HG03139 (cell line): ENCODE measurements around the gene CRYGC.

Experiments
- ATAC-seq: cut with Tn5 transposase; IDR thresholded peaks from one replicate; pipeline ENCODE4 v1.9.1; 2021; ENCODE audit not compliant: unreplicated experiment

The CRYGC gene, protein sequence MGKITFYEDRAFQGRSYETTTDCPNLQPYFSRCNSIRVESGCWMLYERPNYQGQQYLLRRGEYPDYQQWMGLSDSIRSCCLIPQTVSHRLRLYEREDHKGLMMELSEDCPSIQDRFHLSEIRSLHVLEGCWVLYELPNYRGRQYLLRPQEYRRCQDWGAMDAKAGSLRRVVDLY

DNA sequence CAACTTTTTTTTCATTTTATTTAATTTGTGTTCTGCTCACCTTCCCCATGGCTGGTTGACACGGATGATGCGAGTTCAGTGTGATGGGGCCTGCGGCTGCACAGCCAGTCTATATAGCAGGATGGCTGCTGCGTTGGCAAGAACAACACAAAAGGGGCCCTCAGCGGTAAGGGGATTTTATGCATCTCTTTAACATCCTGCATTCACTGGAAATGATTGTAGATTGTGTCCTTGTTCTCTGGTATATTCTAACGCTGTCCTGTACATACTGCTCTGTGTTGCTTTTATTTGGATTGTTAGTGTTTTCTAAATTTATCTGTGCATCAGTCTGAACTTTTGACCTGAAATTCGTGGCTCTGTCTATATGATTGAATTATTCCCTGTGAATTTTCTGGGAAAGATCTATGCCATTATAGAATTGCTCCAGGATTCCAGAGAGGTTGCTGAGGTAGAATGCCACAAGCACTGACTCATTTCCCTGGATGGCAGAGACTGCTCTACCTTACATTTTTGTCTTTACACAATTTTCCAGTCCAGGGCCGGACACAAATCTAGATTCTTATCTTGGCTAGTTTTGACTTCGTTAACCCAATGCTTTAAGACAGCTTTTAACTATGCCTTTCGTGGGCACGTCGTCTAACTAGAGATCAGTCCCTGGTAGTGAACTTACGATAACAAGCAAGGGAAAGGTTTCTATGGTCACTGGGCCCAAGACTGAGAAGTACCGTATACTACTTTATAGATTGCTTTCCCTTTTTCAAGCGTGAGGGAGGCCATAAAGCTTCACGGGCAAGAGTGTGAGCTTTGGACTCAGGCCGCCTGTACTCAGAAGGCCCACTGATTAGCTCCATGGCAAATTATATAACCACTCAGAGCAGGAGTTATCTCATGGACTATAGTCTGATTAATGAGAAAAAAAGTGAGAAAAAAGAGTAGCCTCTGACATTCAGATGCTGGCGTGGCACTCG lies at the start of gene CRYGC:
CRYGC (minus strand) TSS at position 85 of the 968 bp plus-strand sequence; CDS start at position 49, 36 bp downstream.
- ATAC-seq: no peak

DNA sequence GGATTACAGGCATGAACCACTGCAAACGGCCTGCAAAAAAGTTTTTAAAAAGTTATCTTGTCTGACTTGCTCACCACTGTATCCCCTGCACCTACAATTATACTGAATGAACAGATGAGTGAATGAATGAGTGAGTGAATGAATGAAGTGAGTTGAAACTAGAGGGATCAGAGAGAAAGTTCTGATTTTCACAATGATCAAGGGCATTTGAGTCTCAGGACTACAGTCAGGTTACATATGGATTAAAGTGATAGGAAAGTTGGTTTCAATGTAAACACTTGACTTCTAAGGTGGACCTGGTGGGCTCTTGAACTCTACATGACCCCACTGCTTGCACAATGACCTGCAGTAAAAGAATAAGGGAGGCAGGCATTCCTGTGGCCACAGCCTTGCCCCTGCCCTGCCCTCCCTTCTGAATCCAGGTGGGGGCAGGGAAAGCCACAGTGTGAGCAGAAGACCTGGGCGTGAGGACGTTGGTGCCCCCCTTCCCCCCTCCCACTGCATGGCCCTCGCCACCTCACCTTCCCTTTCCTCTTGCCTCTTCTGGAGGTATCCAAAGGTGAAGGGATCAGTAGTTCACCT lies 49.5 kb upstream of the CRYGC start:
- no peak for ATAC-seq

DNA sequence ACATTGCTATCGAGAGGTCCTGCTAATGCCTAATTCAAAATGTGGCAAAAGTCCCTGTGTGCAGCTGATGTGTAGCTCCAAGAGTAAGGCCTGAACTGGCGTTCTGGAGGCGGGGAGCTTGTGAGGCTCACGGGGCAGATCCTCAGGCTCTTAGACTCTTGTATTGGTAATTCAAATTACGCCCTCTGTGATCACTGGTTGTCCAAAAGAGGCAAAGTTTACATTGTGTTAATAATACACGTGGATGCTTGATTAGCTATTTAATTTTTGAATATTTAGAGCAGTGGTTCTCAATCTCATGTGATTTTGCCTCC lies 46.2 kb upstream of the CRYGC start:
- no peak for ATAC-seq

DNA sequence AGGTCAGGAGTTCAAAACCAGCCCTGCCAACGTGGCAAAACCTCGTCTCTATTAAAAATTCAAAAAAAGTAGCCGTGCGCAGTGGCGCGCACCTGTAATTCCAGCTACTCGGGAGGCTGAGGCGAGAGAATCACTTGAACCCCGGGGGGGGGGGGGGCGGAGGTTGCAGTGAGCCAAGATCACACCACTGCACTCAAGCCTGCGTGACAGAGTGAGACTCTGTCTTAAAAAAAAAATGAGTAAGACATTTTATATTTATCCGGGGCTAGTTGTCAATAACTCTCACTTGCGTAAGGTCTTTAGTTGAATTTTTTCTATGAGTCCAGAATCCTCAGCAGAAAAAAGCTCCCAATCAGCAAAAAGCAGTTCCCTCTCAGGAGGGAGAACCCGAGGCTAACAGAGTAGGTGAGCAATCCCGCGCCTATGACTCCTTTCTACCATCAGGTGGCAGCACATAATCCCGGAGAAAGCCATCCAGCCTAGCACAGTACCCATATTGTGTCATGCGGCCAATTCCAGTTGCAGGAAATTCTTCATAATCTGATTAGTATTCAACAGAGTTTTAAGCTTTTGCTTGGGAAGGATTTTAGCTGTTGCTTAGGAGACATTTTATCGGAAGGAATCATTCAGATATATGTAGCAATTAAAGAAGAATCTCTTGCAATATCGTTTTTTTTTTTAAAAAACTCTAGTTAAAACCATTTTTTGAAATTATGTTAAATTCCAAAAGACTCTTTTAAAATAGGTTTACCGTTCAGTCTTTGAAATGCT lies 45.6 kb upstream of the CRYGC start:
- ATAC-seq: peak; percentile 99

DNA sequence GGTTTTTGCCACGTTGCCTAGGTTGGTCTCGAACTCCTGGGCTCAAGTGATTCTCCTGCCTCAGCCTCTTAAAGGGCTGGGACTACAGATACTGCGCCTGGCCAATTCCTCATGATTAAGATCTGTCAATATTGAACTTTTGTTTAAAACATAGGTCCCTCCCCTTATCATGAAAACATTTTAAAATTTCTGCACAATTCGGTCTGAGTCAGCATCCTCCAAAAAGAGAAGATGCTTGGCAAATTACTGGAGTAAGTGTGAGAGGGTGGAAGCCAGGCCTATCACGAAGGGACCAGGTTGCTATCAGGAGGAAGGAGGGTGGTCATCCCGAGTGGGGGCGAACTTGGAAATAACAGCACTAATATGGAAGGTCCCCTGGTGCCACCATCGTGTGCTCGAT lies 44.5 kb upstream of the CRYGC start:
- no peak for ATAC-seq

DNA sequence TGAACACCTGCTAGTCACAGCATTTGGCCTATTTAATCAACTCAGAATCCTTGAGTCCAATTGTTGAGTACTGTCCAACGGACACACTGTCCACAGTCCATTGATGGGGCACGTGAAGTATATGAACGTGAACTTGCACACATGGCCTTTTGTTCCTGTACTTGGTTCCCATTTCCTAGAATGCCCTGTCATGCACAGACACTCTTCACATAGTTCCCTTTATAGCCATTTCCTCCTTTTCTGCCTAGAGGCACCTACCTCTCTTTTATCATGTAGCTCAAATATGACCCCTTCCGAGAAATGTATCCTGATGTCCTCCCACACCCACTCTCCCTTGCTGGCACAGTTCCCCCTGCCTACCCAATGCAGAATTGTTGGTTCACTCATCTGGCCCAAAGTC lies 42.5 kb upstream of the CRYGC start:
- no peak for ATAC-seq

DNA sequence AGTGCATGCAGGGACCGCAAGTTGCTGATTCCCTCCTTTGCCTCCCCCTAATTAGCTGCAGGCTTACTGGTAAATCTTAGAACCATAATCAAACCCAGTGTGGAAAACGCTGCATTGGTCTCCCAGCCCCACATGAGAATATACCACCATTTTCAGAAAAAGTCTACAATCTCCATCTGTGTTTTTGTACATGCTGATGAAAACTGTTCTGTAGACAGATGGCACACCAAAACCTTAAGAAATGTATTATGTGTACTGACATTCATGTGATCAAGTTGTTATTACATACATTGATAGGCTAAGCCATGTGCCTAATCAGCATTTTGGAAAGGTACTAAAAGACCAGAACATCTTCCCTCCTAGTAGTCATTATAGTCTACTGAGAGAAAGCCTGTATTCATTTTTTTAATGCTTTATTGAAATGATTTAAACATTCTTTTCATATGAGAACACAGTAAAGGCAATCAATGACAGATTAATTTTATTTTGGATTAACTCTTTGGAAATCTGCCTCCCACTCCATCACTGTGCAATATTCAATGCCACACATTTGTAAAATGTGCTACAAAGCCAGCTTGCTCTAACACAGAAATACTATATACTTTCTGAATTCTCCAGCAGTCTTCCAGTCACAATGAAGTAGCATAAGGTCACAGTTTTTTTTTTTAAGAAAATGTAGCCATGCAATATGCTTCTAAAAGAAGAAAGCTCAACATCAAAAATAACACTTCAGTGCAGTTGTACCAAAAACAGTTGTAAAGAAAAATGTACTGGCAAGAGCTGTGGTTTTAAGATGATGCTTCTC lies 35.5 kb upstream of the CRYGC start:
- ATAC-seq: no peak

DNA sequence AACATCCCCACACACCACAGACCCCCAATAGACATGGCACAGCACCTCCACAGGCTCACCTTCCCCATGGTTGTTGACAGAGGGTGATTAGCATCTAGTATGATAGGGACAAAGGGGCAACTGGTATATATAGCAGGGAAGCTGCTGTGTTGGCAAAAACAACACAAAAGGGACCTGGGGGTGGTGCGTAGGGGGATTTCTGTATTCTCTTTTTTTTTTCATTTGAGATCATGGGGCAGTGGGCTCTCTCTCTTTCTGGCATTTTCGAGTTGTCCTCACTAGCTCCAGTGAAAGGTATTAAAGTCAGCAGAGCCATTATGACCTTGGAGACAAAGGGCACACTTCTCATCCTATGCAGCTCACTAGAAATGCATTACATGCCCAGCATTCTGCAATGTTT lies 33.9 kb upstream of the CRYGC start, which contains the start of gene CRYGA:
CRYGA (minus strand) TSS at position 101 of the 400 bp plus-strand sequence; CDS start at position 68, 33 bp downstream.
- ATAC-seq: no peak

DNA sequence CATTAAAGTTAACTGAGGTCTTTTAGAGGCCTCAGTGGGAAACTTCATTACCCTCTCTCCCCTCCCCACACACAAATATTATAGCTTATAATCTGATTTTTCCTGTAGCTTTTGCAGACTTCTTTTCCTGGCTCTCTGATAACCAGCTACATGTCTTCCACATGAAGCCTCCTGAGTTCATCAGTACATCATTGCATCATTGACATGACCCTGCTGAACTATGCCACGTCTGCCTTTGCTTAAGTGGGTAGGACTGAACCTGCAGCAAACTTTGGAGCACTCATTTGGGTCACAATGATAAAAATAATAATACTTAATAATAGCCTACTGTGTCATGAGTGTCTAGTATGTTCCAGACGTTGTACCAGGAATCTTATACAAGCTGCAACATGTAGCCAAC lies 26.8 kb upstream of the CRYGC start:
- no peak for ATAC-seq

DNA sequence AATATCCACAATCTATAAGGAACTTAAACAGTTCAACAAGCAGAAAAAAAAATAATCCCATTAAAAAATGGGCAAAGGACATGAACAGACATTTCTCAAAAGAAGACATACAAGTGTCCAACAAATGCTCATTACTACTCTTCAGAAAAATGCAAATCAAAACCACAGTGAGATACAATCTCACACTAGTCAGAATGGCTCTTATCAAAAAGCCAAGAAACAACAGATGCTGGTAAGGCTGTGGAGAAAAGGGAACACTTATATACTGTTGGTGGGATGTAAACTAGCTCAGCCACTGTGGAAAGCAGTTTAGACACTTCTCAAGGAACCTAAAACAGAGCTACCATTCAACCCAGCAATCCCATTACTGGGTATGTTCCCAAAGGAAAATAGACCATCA lies 23.5 kb upstream of the CRYGC start:
- no peak for ATAC-seq

DNA sequence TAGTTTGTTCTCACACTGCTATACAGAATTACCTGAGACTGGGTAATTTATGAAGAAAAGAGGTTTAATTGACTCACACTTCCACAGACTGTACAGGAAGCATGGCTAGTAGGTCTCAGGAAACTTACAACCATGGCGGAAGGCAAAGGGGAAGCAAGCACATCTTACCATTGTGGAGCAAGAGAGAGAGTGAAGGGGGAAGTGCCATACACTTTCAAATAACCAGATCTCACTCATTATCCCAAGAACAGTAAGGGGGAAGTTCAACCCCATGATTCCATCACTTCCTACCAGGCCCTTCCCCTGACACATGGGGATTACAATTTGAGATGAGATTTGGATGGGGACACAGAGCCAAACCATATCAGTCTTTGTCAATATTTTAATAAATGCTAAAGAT lies 21.3 kb upstream of the CRYGC start:
- no peak for ATAC-seq

DNA sequence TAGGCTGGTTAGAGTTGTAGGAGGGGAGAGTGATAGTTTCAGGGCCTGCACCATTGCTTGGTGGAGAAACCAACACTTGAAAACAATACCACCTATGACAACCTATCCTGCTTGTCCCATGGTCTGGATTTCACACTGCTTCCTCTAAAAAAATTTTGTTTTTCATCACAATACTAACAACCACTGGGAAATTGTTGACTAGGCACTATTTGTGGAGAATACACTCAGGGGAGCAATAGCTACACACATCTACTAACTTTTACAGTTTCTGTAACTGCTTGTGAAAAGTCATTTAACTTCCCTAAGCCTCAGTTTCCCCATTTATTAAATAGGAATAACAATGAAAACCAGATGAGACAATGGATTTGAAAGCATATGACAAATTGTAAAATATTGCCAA lies 20.5 kb upstream of the CRYGC start:
- ATAC-seq: no peak

DNA sequence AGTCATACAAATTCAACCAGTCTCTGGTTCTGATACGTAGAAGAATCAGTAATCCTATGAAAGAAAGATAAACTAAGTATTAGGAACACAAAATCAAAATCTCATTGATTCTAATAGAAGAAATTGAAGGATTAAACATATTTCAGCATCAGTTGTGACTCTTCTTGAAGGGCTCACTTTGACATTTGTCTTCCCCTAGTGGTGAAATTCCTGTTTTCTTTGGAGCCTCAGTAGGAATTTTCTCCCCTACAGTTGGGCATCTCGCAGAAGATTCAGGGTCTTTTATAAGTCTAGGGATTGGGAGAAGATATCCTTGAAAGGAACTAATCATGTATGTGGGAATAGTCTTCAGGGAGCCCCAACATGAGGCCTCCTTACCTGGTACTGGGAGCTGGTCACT lies 19.2 kb upstream of the CRYGC start:
- no peak for ATAC-seq

DNA sequence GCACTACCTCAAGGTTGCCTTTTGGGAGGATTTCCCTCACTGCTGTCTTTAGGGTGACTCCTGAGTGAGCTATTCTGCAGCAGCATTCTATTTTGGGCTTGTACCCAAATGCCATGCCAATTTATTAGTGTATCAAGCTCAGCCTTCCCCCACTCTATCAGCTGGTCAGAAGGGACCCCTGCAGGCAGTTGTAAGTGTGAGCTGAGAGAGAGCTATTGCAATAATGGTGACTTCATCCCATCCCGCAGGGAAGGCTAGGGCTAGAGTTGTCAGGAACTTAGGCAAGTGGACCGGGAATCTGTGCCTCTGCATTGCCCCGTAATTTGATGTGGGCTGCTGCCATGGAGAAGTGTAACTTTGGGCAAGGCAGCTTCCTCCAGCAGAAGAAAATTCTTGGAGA lies 18.1 kb upstream of the CRYGC start:
- no peak for ATAC-seq

DNA sequence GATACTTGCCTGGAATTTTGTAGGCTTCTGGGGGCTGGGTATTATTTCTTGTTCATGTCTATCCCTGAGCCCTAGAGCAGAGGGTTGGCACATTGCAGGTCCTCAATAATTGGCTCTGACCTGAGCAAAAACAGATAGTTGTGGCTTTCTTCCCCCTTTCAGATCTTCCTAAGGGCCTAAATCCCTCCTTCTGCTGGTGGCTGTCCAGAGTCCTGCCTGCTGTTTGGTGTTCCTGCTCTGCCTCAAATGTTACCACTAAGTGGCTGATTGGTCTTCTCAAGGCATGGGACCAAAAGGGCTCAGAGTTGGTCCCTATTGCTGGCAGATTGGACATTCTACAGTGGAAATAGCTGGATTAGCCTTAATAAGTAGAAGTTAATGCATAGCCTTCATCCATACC lies 17.4 kb upstream of the CRYGC start:
- no peak for ATAC-seq

DNA sequence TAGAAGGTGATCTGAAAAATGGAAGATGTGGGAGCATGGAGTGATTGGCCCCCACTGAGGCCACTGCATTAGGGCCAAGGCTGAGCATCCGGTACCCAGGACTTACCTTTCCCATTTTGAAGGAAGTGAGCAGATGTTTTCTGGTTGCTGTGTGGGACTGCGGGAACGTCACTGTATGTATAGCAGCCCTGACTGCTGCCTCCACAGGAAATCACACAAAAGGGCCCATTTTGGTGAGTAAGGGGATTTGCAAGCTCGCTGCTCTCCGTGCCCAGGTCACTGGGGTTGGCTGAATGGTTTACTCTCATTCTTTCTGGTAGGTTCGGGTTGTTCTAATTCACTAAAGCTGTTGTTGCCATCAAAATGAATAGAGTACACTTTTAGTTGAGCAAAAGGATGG lies 16.4 kb upstream of the CRYGC start, which contains the start of gene CRYGB:
CRYGB (minus strand) TSS at position 153 of the 400 bp plus-strand sequence; CDS start at position 115, 38 bp downstream.
- ATAC-seq: no peak

DNA sequence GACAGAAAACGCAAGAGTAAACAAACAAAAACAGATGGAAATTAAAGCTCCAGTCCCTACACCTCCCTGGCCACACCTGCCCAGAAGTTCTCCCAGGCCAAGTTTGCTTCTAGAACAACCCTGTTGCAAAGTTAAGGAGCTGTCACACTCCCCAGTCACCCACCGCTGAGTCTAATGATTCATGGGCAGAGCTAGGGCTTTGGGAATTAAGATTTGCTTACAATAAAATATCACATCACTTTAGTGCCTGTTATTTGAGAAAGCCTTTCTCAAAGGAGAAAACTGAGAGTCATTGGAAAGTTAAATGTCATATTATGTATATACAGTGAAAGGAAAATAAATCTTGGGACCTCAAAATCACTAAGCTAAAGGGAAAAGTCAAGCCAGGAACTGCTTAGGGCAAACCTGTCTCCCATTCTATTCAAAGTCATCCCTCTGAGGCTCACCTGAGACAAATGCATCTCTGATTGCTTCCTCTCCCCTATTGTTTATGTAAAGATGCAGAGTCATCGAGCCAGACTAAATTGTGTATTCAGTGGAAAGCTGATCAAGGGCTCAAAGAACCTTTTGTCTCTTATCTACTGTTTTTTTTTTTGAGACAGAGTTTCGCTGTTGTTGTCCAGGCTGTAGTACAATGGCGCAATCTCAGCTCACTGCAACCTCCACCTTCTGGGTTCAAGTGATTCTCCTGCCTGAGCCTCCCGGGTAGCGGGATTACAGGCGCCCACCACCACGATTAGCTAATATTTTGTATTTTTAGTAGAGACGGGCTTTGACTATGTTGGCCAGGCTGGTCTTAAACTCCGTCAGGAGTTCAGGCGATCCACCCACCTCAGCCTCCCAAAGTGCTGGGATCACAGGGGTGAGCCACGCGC lies 13.5 kb upstream of the CRYGC start:
- ATAC-seq: no peak

DNA sequence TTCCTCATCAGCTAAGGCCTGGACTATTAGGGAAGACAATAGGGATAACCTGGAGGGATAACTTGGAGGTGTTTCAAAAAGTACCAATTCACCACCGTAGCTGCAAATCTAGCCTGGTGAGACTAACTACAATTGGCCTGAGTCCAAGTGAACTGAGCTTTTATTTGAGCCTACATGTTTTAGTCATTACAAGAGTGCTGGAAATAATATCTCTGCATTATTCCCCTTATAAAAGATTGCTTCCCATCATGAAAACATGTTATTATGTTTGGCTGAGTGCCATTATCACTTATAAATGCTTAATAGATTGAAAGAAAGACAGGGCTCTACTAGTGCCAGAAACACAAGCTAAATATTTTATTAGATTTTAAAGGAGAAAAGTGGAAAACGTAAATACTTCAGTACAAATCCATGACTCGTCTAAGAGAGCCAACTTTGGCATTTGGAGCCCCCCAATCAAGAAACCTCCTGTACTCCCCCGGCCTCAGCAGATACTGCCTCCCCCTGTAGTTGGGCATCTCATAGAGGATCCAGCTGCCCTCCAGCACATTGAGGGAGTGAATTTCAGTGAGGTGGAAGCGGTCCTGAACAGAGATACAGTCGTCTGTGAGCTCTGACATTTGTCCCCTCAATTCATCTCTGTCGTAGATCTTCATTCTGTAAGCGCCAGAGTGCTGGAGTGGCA lies 12.8 kb upstream of the CRYGC start:
- ATAC-seq: no peak

DNA sequence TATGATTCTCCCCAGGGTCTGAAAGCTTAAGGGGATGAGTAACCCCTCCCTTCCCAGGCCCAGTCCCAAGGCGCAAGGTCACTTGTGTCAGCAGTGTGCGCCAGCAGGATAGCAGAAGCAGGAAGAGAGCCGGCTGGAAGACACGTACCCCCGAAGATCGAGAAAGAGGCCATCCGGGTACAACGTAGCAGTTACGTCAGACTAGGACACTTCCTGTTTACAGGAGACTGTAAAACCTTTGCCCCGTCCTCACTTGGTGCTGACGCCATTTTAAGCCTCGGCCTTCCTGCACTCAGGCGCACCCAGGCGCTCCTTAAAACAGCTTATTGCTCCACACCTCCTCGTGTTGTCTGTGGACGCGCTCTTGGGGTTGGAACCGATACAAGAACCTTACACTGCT lies 9.8 kb upstream of the CRYGC start:
- no peak for ATAC-seq
